Fibroblast of lung (primary cell): ENCODE results near the gene GDA. TPM values are rescaled to one million over a fixed set of nuclear protein-coding genes. Genes with fewer than 3 reads are reported as not detected.

ENCODE experiments used
- DNase-seq, 2 donors: peaks; one replicate each; pipeline versions ENCODE4 v3.0.0 to v3.0.0-alpha.2; 2010; ENCODE audit warnings: low read depth in 2 of 2
- H2AFZ ChIP-seq: 2 replicates; pipeline ENCODE4 v1.5.1; 2012; ENCODE audit warnings: low read length, control low read depth, inconsistent platforms
- H3K27ac ChIP-seq: 2 replicates; pipeline ENCODE4 v1.5.1; 2011; ENCODE audit warnings: low read length, control low read depth; ENCODE audit not compliant: insufficient read depth
- H3K27me3 ChIP-seq: 2 replicates; pipeline ENCODE4 v1.5.1; 2011; ENCODE audit warnings: mild to moderate bottlenecking, low read length; ENCODE audit not compliant: control insufficient read depth, insufficient read depth
- H3K36me3 ChIP-seq: 2 replicates; pipeline ENCODE4 v1.5.1; 2011; ENCODE audit warnings: low read length; ENCODE audit not compliant: control insufficient read depth, insufficient read depth
- H3K4me1 ChIP-seq: 2 replicates; pipeline ENCODE4 v1.5.1; 2011; ENCODE audit warnings: low read length; ENCODE audit not compliant: control insufficient read depth, insufficient read depth; ENCODE audit errors: extremely low read depth
- H3K4me2 ChIP-seq: 2 replicates; pipeline ENCODE4 v1.5.1; 2011; ENCODE audit warnings: low read length, control low read depth; ENCODE audit not compliant: insufficient read depth; ENCODE audit errors: extremely low read depth
- H3K4me3 ChIP-seq, 4 experiments: fragments of 200-600 bp in 1 of 4; sonication (generic) in 1 of 4; replicated peaks in 1 of 4; 2 replicates each; pipeline ENCODE4 v1.5.1; 2011 to 2016; ENCODE audit warnings: low read length in 4 of 4, low read depth in 3 of 4, mild to moderate bottlenecking in 3 of 4, control low read depth in 2 of 4, inconsistent platforms in 1 of 4, mixed read lengths in 1 of 4; ENCODE audit not compliant: insufficient read depth in 1 of 4; ENCODE audit errors: control extremely low read depth in 1 of 4
- H3K79me2 ChIP-seq: 2 replicates; pipeline ENCODE4 v1.5.1; 2012; ENCODE audit warnings: mild to moderate bottlenecking, low read length, inconsistent platforms; ENCODE audit not compliant: control insufficient read depth, insufficient read depth
- H3K9ac ChIP-seq: 2 replicates; pipeline ENCODE4 v1.5.1; 2011; ENCODE audit warnings: mild to moderate bottlenecking, low read length, control low read depth; ENCODE audit not compliant: insufficient read depth
- H3K9me3 ChIP-seq: 2 replicates; pipeline ENCODE4 v1.5.1; 2012; ENCODE audit warnings: low read depth, low read length; ENCODE audit not compliant: control insufficient read depth, insufficient read depth
- H4K20me1 ChIP-seq: 2 replicates; pipeline ENCODE4 v1.5.1; 2011; ENCODE audit warnings: low read length; ENCODE audit not compliant: control insufficient read depth, insufficient read depth; ENCODE audit errors: extremely low read depth
- CTCF ChIP-seq, 2 donors: IDR thresholded peaks in 1 of 2; conservative IDR thresholded peaks in 1 of 2; 1 replicate in 1 of 2; 2 replicates in 1 of 2; pipeline ENCODE4 v1.5.1; 2011 to 2012; ENCODE audit warnings: low read length in 2 of 2, control low read depth in 1 of 2, inconsistent platforms in 1 of 2, low read depth in 1 of 2, mild to moderate bottlenecking in 1 of 2
- EZH2 ChIP-seq: IDR thresholded peaks from 2 replicates; pipeline ENCODE4 v1.5.1; 2012; ENCODE audit warnings: low read length, control low read depth, mild to moderate bottlenecking; ENCODE audit errors: missing control alignments
- polyA plus RNA-seq, 2 donors: library from polyadenylated mRNA; depleted of rRNA in 1 of 2; stranded (reverse) in 1 of 2; unstranded in 1 of 2; fragments of >200 nt; gene quantifications; 2 replicates each; pipeline ENCODE4 v1.2.1, GENCODE V29; 2011 to 2012; ENCODE audit warnings: missing spikeins in 1 of 2
- total RNA-seq: library from RNA; depleted of rRNA; stranded (reverse); fragments of >200 nt; gene quantifications from 2 replicates; pipeline ENCODE4 v1.2.1, GENCODE V29; 2014

Gene GDA
- total and polyA plus RNA-seq, 2 donors (not counting 1 experiment from before 2014, with no cell fraction given): not detected

GRCh38 chr9:72232778-72233177, 83.5 kb downstream of the GDA start:
- Histone ChIP-seq H3K9ac (no peak overlapping the region), H3K36me3 (no peaks in the 10 kb centered on the region), H3K4me2 (no peak overlapping the region), H4K20me1 (no peaks in the 10 kb centered on the region), H3K27me3 (no peaks in the 10 kb centered on the region), H3K27ac (no peak overlapping the region), H2AFZ (no peak overlapping the region), H3K4me1 (no peaks in the 10 kb centered on the region), H3K9me3 (no peaks in the 10 kb centered on the region), H3K79me2 (no peaks in the 10 kb centered on the region), H3K4me3 (no peak overlapping the region)
- no peak for DNase-seq
- no peak for TF ChIP-seq CTCF (conservative IDR thresholded peaks at IDR 0.05 in 1 of 2, IDR thresholded peaks at IDR 0.05 in 1 of 2; ENCODE audit: low read depth in 1 of 2, low read length in 2 of 2)
- TF ChIP-seq EZH2: no peak

- Histone ChIP-seq H3K4me2 (no peak overlapping the region), H3K9me3 (no peaks in the 10 kb centered on the region), H3K4me1 (no peaks in the 10 kb centered on the region), H3K36me3 (no peaks in the 10 kb centered on the region), H4K20me1 (no peaks in the 10 kb centered on the region), H3K9ac (no peak overlapping the region), H3K4me3 (no peak overlapping the region), H3K79me2 (no peaks in the 10 kb centered on the region), H3K27me3 (no peaks in the 10 kb centered on the region), H2AFZ (no peak overlapping the region), H3K27ac (no peak overlapping the region)
- no peak for TF ChIP-seq CTCF (conservative IDR thresholded peaks at IDR 0.05 in 1 of 2, IDR thresholded peaks at IDR 0.05 in 1 of 2; ENCODE audit: low read depth in 1 of 2, low read length in 2 of 2)
- TF ChIP-seq EZH2: no peak
- no peak for DNase-seq
These were observed 98.3 kb downstream of the GDA start for GRCh38 chr9:72247549-72247948.

- Histone ChIP-seq H3K9ac (no peak overlapping the region), H3K4me2 (no peak overlapping the region), H3K27me3 (no peaks in the 10 kb centered on the region), H2AFZ (no peak overlapping the region), H3K9me3 (no peaks in the 10 kb centered on the region), H3K4me3 (no peak overlapping the region), H4K20me1 (no peaks in the 10 kb centered on the region), H3K36me3 (no peaks in the 10 kb centered on the region), H3K4me1 (no peaks in the 10 kb centered on the region), H3K79me2 (no peaks in the 10 kb centered on the region), H3K27ac (no peak overlapping the region)
- TF ChIP-seq EZH2 (no peak), CTCF (conservative IDR thresholded peaks at IDR 0.05 in 1 of 2, IDR thresholded peaks at IDR 0.05 in 1 of 2; ENCODE audit: low read depth in 1 of 2, low read length in 2 of 2) (no peak)
- no peak for DNase-seq
These were observed 102.3 kb downstream of the GDA start for GRCh38 chr9:72251589-72251988.
